Measurements from ENCODE around the gene SCGB1D2.

DNA sequence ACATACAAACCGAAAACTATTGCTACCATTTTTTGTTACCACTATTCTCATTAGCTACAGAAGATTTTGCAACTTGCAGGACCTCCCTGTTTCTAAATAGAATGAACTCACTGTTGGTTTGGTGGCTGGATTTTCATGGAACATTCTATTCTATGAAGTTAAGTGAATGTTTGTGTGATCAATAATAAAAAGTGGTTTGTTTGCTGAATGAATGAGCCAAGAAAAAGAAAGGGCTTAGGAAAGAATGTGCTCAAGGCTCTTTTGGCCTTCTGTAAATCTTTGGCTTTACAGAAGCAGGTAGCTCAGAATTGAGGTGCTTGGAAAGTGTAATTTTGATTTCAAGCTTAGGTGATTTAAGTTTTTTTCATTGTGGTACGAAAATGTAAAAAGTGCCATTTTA, 5.9 kb upstream of the SCGB1D2 start:
- TF ChIP-seq, protein P1, sequence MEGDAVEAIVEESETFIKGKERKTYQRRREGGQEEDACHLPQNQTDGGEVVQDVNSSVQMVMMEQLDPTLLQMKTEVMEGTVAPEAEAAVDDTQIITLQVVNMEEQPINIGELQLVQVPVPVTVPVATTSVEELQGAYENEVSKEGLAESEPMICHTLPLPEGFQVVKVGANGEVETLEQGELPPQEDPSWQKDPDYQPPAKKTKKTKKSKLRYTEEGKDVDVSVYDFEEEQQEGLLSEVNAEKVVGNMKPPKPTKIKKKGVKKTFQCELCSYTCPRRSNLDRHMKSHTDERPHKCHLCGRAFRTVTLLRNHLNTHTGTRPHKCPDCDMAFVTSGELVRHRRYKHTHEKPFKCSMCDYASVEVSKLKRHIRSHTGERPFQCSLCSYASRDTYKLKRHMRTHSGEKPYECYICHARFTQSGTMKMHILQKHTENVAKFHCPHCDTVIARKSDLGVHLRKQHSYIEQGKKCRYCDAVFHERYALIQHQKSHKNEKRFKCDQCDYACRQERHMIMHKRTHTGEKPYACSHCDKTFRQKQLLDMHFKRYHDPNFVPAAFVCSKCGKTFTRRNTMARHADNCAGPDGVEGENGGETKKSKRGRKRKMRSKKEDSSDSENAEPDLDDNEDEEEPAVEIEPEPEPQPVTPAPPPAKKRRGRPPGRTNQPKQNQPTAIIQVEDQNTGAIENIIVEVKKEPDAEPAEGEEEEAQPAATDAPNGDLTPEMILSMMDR (IDR thresholded peaks at IDR 0.05): no peak
- TF ChIP-seq POLR2AphosphoS5 (IDR thresholded peaks at IDR 0.05) (no peak), EP300 (IDR thresholded peaks at IDR 0.05) (no peak)
